Hepatocyte (in vitro differentiated cells): ENCODE data around the gene DIS3L2. TPM values are rescaled to one million over a fixed set of nuclear protein-coding genes. Genes with fewer than 3 reads are reported as not detected.

Experiments
- DNase-seq: peaks from one replicate; pipeline ENCODE4 v3.0.0-alpha.2; 2016; ENCODE audit warnings: low spot score
- H2AFZ ChIP-seq: fragments of 200-600 bp; sonication (generic); 2 replicates; pipeline ENCODE4 v1.6.0; 2016; ENCODE audit warnings: antibody characterized with exemption, mild to moderate bottlenecking
- H3K27ac ChIP-seq: fragments of 200-600 bp; sonication (generic); 2 replicates; pipeline ENCODE4 v1.5.1; 2016; ENCODE audit warnings: mild to moderate bottlenecking
- H3K27me3 ChIP-seq: fragments of 200-600 bp; sonication (generic); 2 replicates; pipeline ENCODE4 v1.6.1; 2016
- H3K36me3 ChIP-seq: fragments of 200-600 bp; sonication (generic); replicated peaks from 2 replicates; pipeline ENCODE4 v1.5.1; 2016; ENCODE audit warnings: low read depth; ENCODE audit not compliant: insufficient read depth
- H3K4me1 ChIP-seq: fragments of 200-600 bp; sonication (generic); 2 replicates; pipeline ENCODE4 v1.5.1; 2016; ENCODE audit warnings: mild to moderate bottlenecking, moderate library complexity; ENCODE audit not compliant: insufficient read depth
- H3K4me2 ChIP-seq: fragments of 200-600 bp; sonication (generic); 2 replicates; pipeline ENCODE4 v1.6.0; 2016
- H3K4me3 ChIP-seq: fragments of 200-600 bp; sonication (generic); 2 replicates; pipeline ENCODE4 v1.5.1; 2016; ENCODE audit warnings: mild to moderate bottlenecking
- H3K79me2 ChIP-seq: fragments of 200-600 bp; sonication (generic); 2 replicates; pipeline ENCODE4 v1.6.0; 2017; ENCODE audit warnings: mild to moderate bottlenecking
- H3K9me2 ChIP-seq: fragments of 200-600 bp; sonication (generic); replicated peaks from 2 replicates; pipeline ENCODE4 v1.6.0; 2017; ENCODE audit warnings: mild to moderate bottlenecking; ENCODE audit not compliant: insufficient read depth
- H3K9me3 ChIP-seq: fragments of 200-600 bp; sonication (generic); 2 replicates; pipeline ENCODE4 v1.5.1; 2016; ENCODE audit warnings: low read depth, mild to moderate bottlenecking
- H4K20me1 ChIP-seq: fragments of 200-600 bp; sonication (generic); 2 replicates; pipeline ENCODE4 v1.6.0; 2016; ENCODE audit warnings: mild to moderate bottlenecking; ENCODE audit not compliant: insufficient read depth, poor library complexity, severe bottlenecking
- EZH2 ChIP-seq: fragments of 200-600 bp; sonication (generic); IDR thresholded peaks from 2 replicates; pipeline ENCODE4 v1.6.1; 2016; ENCODE audit warnings: antibody characterized with exemption, mild to moderate bottlenecking, borderline replicate concordance
- EZH2phosphoT487 ChIP-seq: fragments of 200-600 bp; sonication (generic); IDR thresholded peaks from one replicate; pipeline ENCODE4 v1.6.1; 2018; ENCODE audit warnings: antibody characterized with exemption, mild to moderate bottlenecking, low read depth, moderate library complexity; ENCODE audit not compliant: unreplicated experiment, severe bottlenecking
- WGBS: methylation state at CpG from one replicate; pipeline ENCODE4 v1.1.6; 2016; ENCODE audit warnings: low lambda C conversion rate; ENCODE audit errors: missing lambda C conversion rate; 5-methylcytosine and 5-hydroxymethylcytosine counted together
- polyA plus RNA-seq: library from polyadenylated mRNA; unstranded; fragments of >200 nt; fragmentation: Nextera tagmentation; extraction: Ambion mirVana; gene quantifications from 2 replicates; pipeline ENCODE4 v1.2.1, GENCODE V29; 2016
- total RNA-seq: library from RNA; depleted of rRNA; stranded (reverse); fragments of >200 nt; gene quantifications from 2 replicates; pipeline ENCODE4 v1.2.3, GENCODE V29; 2014
- TF ChIP-seq, protein P1 (sequence below): fragments of 200-600 bp; sonication (generic); IDR thresholded peaks from 2 replicates; pipeline ENCODE4 v1.5.1; 2016; ENCODE audit warnings: antibody characterized with exemption, mild to moderate bottlenecking; ENCODE audit not compliant: poor library complexity

DIS3L2 gene
- total and polyA plus RNA-seq, 2 experiments from 2014 or later, result 19.5 to 20.0 TPM

DNA sequence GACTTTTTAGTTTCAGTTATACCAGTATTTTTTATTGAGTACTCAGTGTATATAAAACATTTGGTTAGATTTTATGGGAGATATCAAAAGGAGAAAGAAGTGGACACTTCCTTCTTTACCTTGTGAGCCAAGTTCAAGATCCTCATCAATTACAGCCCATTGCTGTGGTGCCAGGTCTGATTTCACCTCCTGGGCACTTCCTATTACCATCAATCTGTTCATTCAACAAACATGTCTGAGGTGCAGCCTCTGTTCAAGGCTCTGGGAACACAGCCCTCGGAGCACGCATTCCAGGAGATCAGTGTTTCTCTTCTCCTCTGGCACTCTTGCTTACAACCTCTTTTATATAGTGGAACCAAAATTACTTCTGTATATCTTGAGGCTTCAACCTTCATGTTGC is 245.7 kb downstream of the DIS3L2 start:
- no peaks in the 10 kb centered on the region for H4K20me1 ChIP-seq
- no peak overlapping the region for H3K4me3 ChIP-seq
- no peaks in the 10 kb centered on the region for H3K9me2 ChIP-seq
- no peaks in the 10 kb centered on the region for H3K36me3 ChIP-seq
- H2AFZ ChIP-seq, result no peak overlapping the region
- no peaks in the 10 kb centered on the region for H3K4me1 ChIP-seq
- no peak for DNase-seq
- TF ChIP-seq EZH2 (no peak), EZH2phosphoT487 (no peak)
- TF ChIP-seq, protein P1, sequence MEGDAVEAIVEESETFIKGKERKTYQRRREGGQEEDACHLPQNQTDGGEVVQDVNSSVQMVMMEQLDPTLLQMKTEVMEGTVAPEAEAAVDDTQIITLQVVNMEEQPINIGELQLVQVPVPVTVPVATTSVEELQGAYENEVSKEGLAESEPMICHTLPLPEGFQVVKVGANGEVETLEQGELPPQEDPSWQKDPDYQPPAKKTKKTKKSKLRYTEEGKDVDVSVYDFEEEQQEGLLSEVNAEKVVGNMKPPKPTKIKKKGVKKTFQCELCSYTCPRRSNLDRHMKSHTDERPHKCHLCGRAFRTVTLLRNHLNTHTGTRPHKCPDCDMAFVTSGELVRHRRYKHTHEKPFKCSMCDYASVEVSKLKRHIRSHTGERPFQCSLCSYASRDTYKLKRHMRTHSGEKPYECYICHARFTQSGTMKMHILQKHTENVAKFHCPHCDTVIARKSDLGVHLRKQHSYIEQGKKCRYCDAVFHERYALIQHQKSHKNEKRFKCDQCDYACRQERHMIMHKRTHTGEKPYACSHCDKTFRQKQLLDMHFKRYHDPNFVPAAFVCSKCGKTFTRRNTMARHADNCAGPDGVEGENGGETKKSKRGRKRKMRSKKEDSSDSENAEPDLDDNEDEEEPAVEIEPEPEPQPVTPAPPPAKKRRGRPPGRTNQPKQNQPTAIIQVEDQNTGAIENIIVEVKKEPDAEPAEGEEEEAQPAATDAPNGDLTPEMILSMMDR, result no peak
- 75% methylated on average over 2 of the region's 2 CpGs for WGBS
- no peaks in the 10 kb centered on the region for H3K79me2 ChIP-seq
- H3K4me2 ChIP-seq, result no peak overlapping the region
- no peaks in the 10 kb centered on the region for H3K27me3 ChIP-seq
- no peaks in the 10 kb centered on the region for H3K9me3 ChIP-seq
- no peak overlapping the region for H3K27ac ChIP-seq

DNA sequence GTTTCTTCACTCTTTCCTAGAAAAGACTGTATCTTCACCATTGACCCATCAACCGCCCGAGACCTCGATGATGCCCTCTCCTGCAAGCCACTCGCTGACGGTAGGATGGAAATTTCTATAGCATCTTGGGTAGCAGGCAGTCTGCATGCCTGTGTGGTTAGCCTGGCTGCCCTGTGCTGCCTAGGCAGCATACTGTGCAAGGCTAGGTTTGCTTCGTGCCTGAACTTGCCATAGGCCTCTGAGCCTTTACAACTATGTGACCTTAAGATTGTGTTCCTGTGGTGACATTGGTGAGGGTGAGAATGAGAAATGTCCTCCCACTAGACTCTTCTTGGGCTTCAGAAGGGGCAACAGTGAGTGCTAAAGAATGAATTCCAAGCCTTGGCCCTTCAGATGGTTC is 248.8 kb downstream of the DIS3L2 start:
- no peaks in the 10 kb centered on the region for H4K20me1 ChIP-seq
- H3K4me2 ChIP-seq, result no peak overlapping the region
- no peaks in the 10 kb centered on the region for H3K4me1 ChIP-seq
- H3K9me2 ChIP-seq, result no peaks in the 10 kb centered on the region
- no peak for DNase-seq
- WGBS, result over 99% methylated on average over 6 of the region's 6 CpGs
- H2AFZ ChIP-seq, result no peak overlapping the region
- H3K27ac ChIP-seq, result no peak overlapping the region
- no peaks in the 10 kb centered on the region for H3K9me3 ChIP-seq
- H3K79me2 ChIP-seq, result no peaks in the 10 kb centered on the region
- H3K36me3 ChIP-seq, result no peaks in the 10 kb centered on the region
- TF ChIP-seq, protein P1, result no peak
- no peak for TF ChIP-seq EZH2
- TF ChIP-seq EZH2phosphoT487, result no peak
- H3K4me3 ChIP-seq, result no peak overlapping the region
- no peaks in the 10 kb centered on the region for H3K27me3 ChIP-seq

DNA sequence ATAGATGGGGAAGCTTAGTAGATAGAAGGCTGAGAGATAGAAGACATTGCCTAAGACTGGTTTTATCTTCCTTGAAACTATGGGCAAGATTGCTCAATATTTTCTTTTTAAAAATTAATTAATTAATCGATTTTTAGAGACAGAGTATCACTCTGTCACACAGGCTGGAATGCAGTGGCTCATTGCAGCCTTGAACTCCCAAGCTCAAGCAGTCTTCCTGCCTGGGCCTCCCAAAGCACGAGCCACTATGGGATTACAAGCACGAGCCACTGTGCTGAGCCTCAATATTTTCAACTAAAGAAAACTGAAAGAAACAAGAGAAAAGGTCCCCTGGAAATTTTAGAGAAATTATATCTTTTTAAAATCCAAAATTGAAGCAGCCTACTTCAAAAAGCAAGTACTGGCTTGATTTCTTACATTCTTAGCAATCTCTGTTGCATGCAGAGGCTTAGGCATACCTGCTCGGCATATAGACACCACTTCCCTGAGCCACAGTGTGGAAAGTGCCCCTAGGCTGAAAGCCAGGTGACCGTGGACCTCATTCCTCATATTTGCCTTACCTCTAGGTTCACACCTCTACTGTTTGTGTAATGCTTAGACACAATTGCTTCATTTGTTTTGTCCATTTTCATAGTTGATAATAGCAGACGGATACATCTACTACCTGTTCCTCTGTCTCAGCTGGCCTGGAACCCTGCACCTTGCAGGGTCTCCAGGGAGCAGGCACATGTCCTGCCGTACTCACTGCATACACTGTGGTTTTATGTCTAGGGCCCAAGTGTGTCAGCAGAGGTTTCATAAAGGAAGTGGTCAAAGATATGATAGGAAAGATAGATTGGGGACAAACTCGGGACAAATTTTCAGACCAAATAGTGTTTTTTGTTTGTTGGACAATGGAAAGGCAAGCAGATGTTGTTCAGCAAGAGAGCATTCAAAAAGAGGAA is 250.5 kb downstream of the DIS3L2 start:
- 90% methylated on average over 8 of the region's 8 CpGs for WGBS
- no peak overlapping the region for H3K4me3 ChIP-seq
- H3K27me3 ChIP-seq, result no peaks in the 10 kb centered on the region
- no peaks in the 10 kb centered on the region for H3K9me3 ChIP-seq
- no peaks in the 10 kb centered on the region for H3K36me3 ChIP-seq
- TF ChIP-seq EZH2phosphoT487 (no peak), EZH2 (no peak)
- TF ChIP-seq, protein P1, result no peak
- H4K20me1 ChIP-seq, result no peaks in the 10 kb centered on the region
- no peak overlapping the region for H2AFZ ChIP-seq
- no peak for DNase-seq
- H3K4me1 ChIP-seq, result no peaks in the 10 kb centered on the region
- no peaks in the 10 kb centered on the region for H3K79me2 ChIP-seq
- no peak overlapping the region for H3K27ac ChIP-seq
- H3K9me2 ChIP-seq, result no peaks in the 10 kb centered on the region
- no peak overlapping the region for H3K4me2 ChIP-seq
